GM12874 (cell line): ENCODE results near the gene TBC1D26.

Source experiments
- TF ChIP-seq, protein P1 (sequence below): IDR thresholded peaks from 2 replicates; pipeline ENCODE4 v1.5.1; 2011; ENCODE audit warnings: low read depth, mild to moderate bottlenecking, control low read depth, low read length, moderate library complexity; ENCODE audit not compliant: insufficient read depth

The TBC1D26 gene

GRCh38 chr17:15780188-15780587 is 48.1 kb downstream of the TBC1D26 start:
- TF ChIP-seq, protein P1, sequence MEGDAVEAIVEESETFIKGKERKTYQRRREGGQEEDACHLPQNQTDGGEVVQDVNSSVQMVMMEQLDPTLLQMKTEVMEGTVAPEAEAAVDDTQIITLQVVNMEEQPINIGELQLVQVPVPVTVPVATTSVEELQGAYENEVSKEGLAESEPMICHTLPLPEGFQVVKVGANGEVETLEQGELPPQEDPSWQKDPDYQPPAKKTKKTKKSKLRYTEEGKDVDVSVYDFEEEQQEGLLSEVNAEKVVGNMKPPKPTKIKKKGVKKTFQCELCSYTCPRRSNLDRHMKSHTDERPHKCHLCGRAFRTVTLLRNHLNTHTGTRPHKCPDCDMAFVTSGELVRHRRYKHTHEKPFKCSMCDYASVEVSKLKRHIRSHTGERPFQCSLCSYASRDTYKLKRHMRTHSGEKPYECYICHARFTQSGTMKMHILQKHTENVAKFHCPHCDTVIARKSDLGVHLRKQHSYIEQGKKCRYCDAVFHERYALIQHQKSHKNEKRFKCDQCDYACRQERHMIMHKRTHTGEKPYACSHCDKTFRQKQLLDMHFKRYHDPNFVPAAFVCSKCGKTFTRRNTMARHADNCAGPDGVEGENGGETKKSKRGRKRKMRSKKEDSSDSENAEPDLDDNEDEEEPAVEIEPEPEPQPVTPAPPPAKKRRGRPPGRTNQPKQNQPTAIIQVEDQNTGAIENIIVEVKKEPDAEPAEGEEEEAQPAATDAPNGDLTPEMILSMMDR, result no peak

GRCh38 chr17:15782866-15783265 is 50.8 kb downstream of the TBC1D26 start:
- TF ChIP-seq, protein P1, result no peak

GRCh38 chr17:15783461-15783860 is 51.4 kb downstream of the TBC1D26 start:
- TF ChIP-seq, protein P1, result no peak
